Spinal cord (tissue), 10 donors: Measurements from ENCODE around the gene HMOX2. TPM values are rescaled to one million over a fixed set of nuclear protein-coding genes. Genes with fewer than 3 reads are reported as not detected.

Experiments
- DNase-seq, 6 donors: peaks; one replicate each; pipeline versions ENCODE4 v3.0.0 to v3.0.0-alpha.2; 2013 to 2015; ENCODE audit warnings: low spot score in 6 of 6, low read depth in 4 of 6
- H3K27ac ChIP-seq: one replicate; pipeline ENCODE4 v1.5.1; 2013; ENCODE audit warnings: low read depth, low read length, control low read depth
- H3K27me3 ChIP-seq: one replicate; pipeline ENCODE4 v1.6.1; 2013; ENCODE audit warnings: low read length; ENCODE audit not compliant: control insufficient read depth, insufficient read depth
- H3K36me3 ChIP-seq: one replicate; pipeline ENCODE4 v1.6.1; 2013; ENCODE audit warnings: low read length; ENCODE audit not compliant: control insufficient read depth, insufficient read depth
- H3K4me1 ChIP-seq: one replicate; pipeline ENCODE4 v1.6.1; 2013; ENCODE audit warnings: low read length; ENCODE audit not compliant: control insufficient read depth, insufficient read depth
- H3K4me3 ChIP-seq: one replicate; pipeline ENCODE4 v1.5.1; 2013; ENCODE audit warnings: low read depth, low read length, control low read depth
- H3K9me3 ChIP-seq: one replicate; pipeline ENCODE4 v1.6.1; 2013; ENCODE audit warnings: low read length; ENCODE audit not compliant: control insufficient read depth, insufficient read depth
- WGBS: methylation state at CpG from one replicate; pipeline ENCODE4 v1.1.5; 2013; ENCODE audit warnings: missing lambda C conversion rate; ENCODE audit not compliant: insufficient coverage; 5-methylcytosine and 5-hydroxymethylcytosine counted together
- polyA plus RNA-seq, 2 donors: library from polyadenylated mRNA; unstranded; fragments of 120-200 nt; gene quantifications; one replicate each; pipeline ENCODE4 v1.2.1, GENCODE V29; 2013; ENCODE audit not compliant: insufficient read length in 2 of 2
- total RNA-seq, 2 donors: library from RNA; depleted of rRNA in 1 of 2; stranded (reverse); fragments of 120-200 nt in 1 of 2; fragments of >200 nt in 1 of 2; gene quantifications; one replicate each; pipeline versions ENCODE4 v1.2.3 to v1.2.4, GENCODE V29; 2013 to 2014
- donor health status: healthy.

HMOX2 gene
- total and polyA plus RNA-seq, 4 donors: 64.5 to 130 (median 90.1) TPM

GRCh38 chr16:4461250-4462085 is 14.7 kb upstream of the HMOX2 start:
- Histone ChIP-seq H3K27ac (peak overlapping the region; percentile 67), H3K4me1 (peaks cover 12% of the 10 kb centered on the region), H3K9me3 (no peaks in the 10 kb centered on the region), H3K27me3 (no peaks in the 10 kb centered on the region), H3K36me3 (peaks cover 76% of the 10 kb centered on the region), H3K4me3 (no peak overlapping the region)
- DNase-seq: peak in 2 of 6 donors; percentile 56 to 58
- 49% methylated on average over 24 of the region's 27 CpGs for WGBS

- no peaks in the 10 kb centered on the region for H3K9me3 ChIP-seq
- no peak for DNase-seq
- 88% methylated on average over 22 of the region's 22 CpGs for WGBS
- H3K27ac ChIP-seq: no peak overlapping the region
- H3K27me3 ChIP-seq: no peaks in the 10 kb centered on the region
- H3K36me3 ChIP-seq: peaks cover 77% of the 10 kb centered on the region
- H3K4me1 ChIP-seq: peaks cover 12% of the 10 kb centered on the region
- H3K4me3 ChIP-seq: no peak overlapping the region
Observed at GRCh38 chr16:4463522-4464163, 12.6 kb upstream of the HMOX2 start.

- DNase-seq: no peak
- no peaks in the 10 kb centered on the region for H3K27me3 ChIP-seq
- no peak overlapping the region for H3K27ac ChIP-seq
- H3K9me3 ChIP-seq: no peaks in the 10 kb centered on the region
- H3K36me3 ChIP-seq: peaks cover 76% of the 10 kb centered on the region
- H3K4me3 ChIP-seq: no peak overlapping the region
- H3K4me1 ChIP-seq: peaks cover 7% of the 10 kb centered on the region
- 97% methylated on average over 24 of the region's 32 CpGs for WGBS
Observed at GRCh38 chr16:4465977-4466779, 10.0 kb upstream of the HMOX2 start.

- WGBS: 97% methylated on average over 16 of the region's 16 CpGs
- H3K27me3 ChIP-seq: no peaks in the 10 kb centered on the region
Observed at GRCh38 chr16:4467916-4468315, 8.3 kb upstream of the HMOX2 start.

GRCh38 chr16:4468972-4469371 is 7.2 kb upstream of the HMOX2 start:
- Histone ChIP-seq H3K27ac (no peak overlapping the region), H3K4me3 (no peak overlapping the region), H3K4me1 (peaks cover 5% of the 10 kb centered on the region), H3K27me3 (no peaks in the 10 kb centered on the region), H3K36me3 (peaks cover 57% of the 10 kb centered on the region), H3K9me3 (no peaks in the 10 kb centered on the region)
- DNase-seq: no peak
- 96% methylated on average over 6 of the region's 10 CpGs for WGBS

More at GRCh38 chr16:4467916-4468315, 8.3 kb upstream of the HMOX2 start:
- no peak overlapping the region for H3K27ac ChIP-seq
- H3K36me3 ChIP-seq: peaks cover 68% of the 10 kb centered on the region
- DNase-seq: no peak
- no peaks in the 10 kb centered on the region for H3K4me1 ChIP-seq
- no peak overlapping the region for H3K4me3 ChIP-seq
- no peaks in the 10 kb centered on the region for H3K9me3 ChIP-seq

- 100% methylated on average over 4 of the region's 5 CpGs for WGBS
- no peak for DNase-seq
- Histone ChIP-seq H3K27me3 (no peaks in the 10 kb centered on the region), H3K9me3 (no peaks in the 10 kb centered on the region), H3K4me1 (peaks cover 23% of the 10 kb centered on the region), H3K27ac (no peak overlapping the region), H3K36me3 (peaks cover 28% of the 10 kb centered on the region), H3K4me3 (no peak overlapping the region)
Observed at GRCh38 chr16:4471869-4472268, 4.3 kb upstream of the HMOX2 start.

- Histone ChIP-seq H3K36me3 (peaks cover 20% of the 10 kb centered on the region), H3K4me3 (no peak overlapping the region), H3K27ac (no peak overlapping the region), H3K27me3 (no peaks in the 10 kb centered on the region), H3K9me3 (no peaks in the 10 kb centered on the region), H3K4me1 (peaks cover 32% of the 10 kb centered on the region)
- no peak for DNase-seq
- 83% methylated on average over 2 of the region's 4 CpGs for WGBS
Observed at GRCh38 chr16:4472880-4473279, 3.3 kb upstream of the HMOX2 start.

GRCh38 chr16:4474192-4474961 is 1.8 kb upstream of the HMOX2 start, which contains the start of gene NMRAL1:
NMRAL1 (minus strand) TSS chr16:4474625; CDS start chr16:4474132, 493 bp downstream.
- peak within 1 kb of the TSS; percentile 76 for H3K27ac ChIP-seq
- H3K27me3 ChIP-seq: no peaks in the 10 kb centered on the region
- no peaks in the 10 kb centered on the region for H3K9me3 ChIP-seq
- H3K36me3 ChIP-seq: peaks cover 10% of the 10 kb centered on the region
- H3K4me3 ChIP-seq: peak within 1 kb of the TSS; percentile 69
- peak; percentile 71 to 97 (median 82) for DNase-seq
- under 1% methylated on average over 54 of the region's 60 CpGs for WGBS
- H3K4me1 ChIP-seq: peaks cover 32% of the 10 kb centered on the region

- Histone ChIP-seq H3K9me3 (no peaks in the 10 kb centered on the region), H3K27me3 (no peaks in the 10 kb centered on the region), H3K4me1 (peaks cover 32% of the 10 kb centered on the region), H3K4me3 (no peak overlapping the region), H3K27ac (no peak overlapping the region), H3K36me3 (peaks cover 4% of the 10 kb centered on the region)
- WGBS: 43% methylated on average over 1 of the region's 2 CpGs
- DNase-seq: no peak
Observed at GRCh38 chr16:4477966-4478365, 1.8 kb downstream of the HMOX2 start.
